ENCODE results near the gene GHDC.
"Not testable (repeated sequence)": the region's sequence is repeated elsewhere in the genome, so short reads cannot be mapped to it uniquely, and the experiment has no call there.

Gene GHDC

GRCh38 chr17:42193969-42194899, at the start of gene GHDC:
Gene GHDC, minus strand, starts transcription at chr17:42194494. Its CDS starts 913 bp downstream, at chr17:42193581.
- DNase-seq = peak; percentile 65

GRCh38 chr17:42243493-42243982, 49.2 kb upstream of the GHDC start:
- no peak for DNase-seq

- DNase-seq = no peak
These were observed 47.6 kb upstream of the GHDC start for GRCh38 chr17:42241871-42242270.

GRCh38 chr17:42240863-42241262, 46.6 kb upstream of the GHDC start:
- not testable (repeated sequence) for DNase-seq

- DNase-seq = no peak
These were observed 45.9 kb upstream of the GHDC start for GRCh38 chr17:42240201-42240600.

GRCh38 chr17:42239576-42239975, 45.3 kb upstream of the GHDC start:
- DNase-seq = not testable (repeated sequence)

GRCh38 chr17:42236760-42237159, 42.5 kb upstream of the GHDC start:
- DNase-seq = no peak

- no peak for DNase-seq
These were observed 39.7 kb upstream of the GHDC start for GRCh38 chr17:42233994-42234393.

GRCh38 chr17:42233156-42233555, 38.9 kb upstream of the GHDC start:
- no peak for DNase-seq

- no peak for DNase-seq
These were observed 35.9 kb upstream of the GHDC start for GRCh38 chr17:42230225-42230624.

GRCh38 chr17:42227849-42228700, 33.8 kb upstream of the GHDC start:
- no peak for DNase-seq

GRCh38 chr17:42225646-42226045, 31.4 kb upstream of the GHDC start:
- DNase-seq = no peak

GRCh38 chr17:42224651-42225050, 30.4 kb upstream of the GHDC start:
- no peak for DNase-seq

GRCh38 chr17:42221886-42222745, 27.8 kb upstream of the GHDC start:
- no peak for DNase-seq

- not testable (repeated sequence) for DNase-seq
These were observed 25.0 kb upstream of the GHDC start for GRCh38 chr17:42219280-42219679.

GRCh38 chr17:42214156-42214555, 19.9 kb upstream of the GHDC start:
- DNase-seq = no peak

- DNase-seq = no peak
These were observed 18.1 kb upstream of the GHDC start for GRCh38 chr17:42212382-42212781.

GRCh38 chr17:42211921-42212341, 17.6 kb upstream of the GHDC start:
- not testable (repeated sequence) for DNase-seq

GRCh38 chr17:42210046-42210445, 15.8 kb upstream of the GHDC start:
- DNase-seq = no peak

- not testable (repeated sequence) for DNase-seq
These were observed 11.9 kb upstream of the GHDC start for GRCh38 chr17:42206153-42206612.

- DNase-seq = no peak
These were observed 9.1 kb upstream of the GHDC start for GRCh38 chr17:42203354-42203753.

GRCh38 chr17:42202696-42203095, 8.4 kb upstream of the GHDC start:
- no peak for DNase-seq
